ENCODE data around the gene RASGEF1C.

The RASGEF1C gene

GRCh38 chr5:180053061-180053602 lies 155.9 kb downstream of the RASGEF1C start:
- DNase-seq (ENCODE audit: low read depth in 2 of 2), result no peak

GRCh38 chr5:180052211-180052818 lies 156.7 kb downstream of the RASGEF1C start:
- no peak for DNase-seq (ENCODE audit: low read depth in 2 of 2)
